ENCODE results near the gene TPSB2.

Gene TPSB2

GRCh38 chr16:1214719-1215118, 15.3 kb downstream of the TPSB2 start:
- Mint-ChIP-seq H3K36me3 (ENCODE audit: low read depth) (no peaks in the 10 kb centered on the region), H3K27ac (no peak overlapping the region), H3K4me3 (no peak overlapping the region), H3K27me3 (no peaks in the 10 kb centered on the region), H3K4me1 (ENCODE audit: low read depth) (no peaks in the 10 kb centered on the region), H3K9me3 (no peaks in the 10 kb centered on the region)
- intact Hi-C loops (cut with micrococcal nuclease) = no loop called here

GRCh38 chr16:1213796-1214372, 16.1 kb downstream of the TPSB2 start:
- no peaks in the 10 kb centered on the region for H3K4me1 Mint-ChIP-seq (ENCODE audit: low read depth)
- intact Hi-C loops (cut with micrococcal nuclease) = no loop called here
- H3K36me3 Mint-ChIP-seq (ENCODE audit: low read depth) = no peaks in the 10 kb centered on the region
- H3K9me3 Mint-ChIP-seq = no peaks in the 10 kb centered on the region
- H3K4me3 Mint-ChIP-seq = no peak overlapping the region
- no peaks in the 10 kb centered on the region for H3K27me3 Mint-ChIP-seq
- no peak overlapping the region for H3K27ac Mint-ChIP-seq

GRCh38 chr16:1213231-1213630, 16.8 kb downstream of the TPSB2 start:
- Mint-ChIP-seq H3K27ac (no peak overlapping the region), H3K4me1 (ENCODE audit: low read depth) (no peaks in the 10 kb centered on the region), H3K36me3 (ENCODE audit: low read depth) (no peaks in the 10 kb centered on the region), H3K4me3 (no peak overlapping the region), H3K9me3 (no peaks in the 10 kb centered on the region), H3K27me3 (no peaks in the 10 kb centered on the region)
- intact Hi-C loops (cut with micrococcal nuclease) = no loop called here

GRCh38 chr16:1212616-1213194, 17.3 kb downstream of the TPSB2 start:
- no peaks in the 10 kb centered on the region for H3K4me1 Mint-ChIP-seq (ENCODE audit: low read depth)
- no peaks in the 10 kb centered on the region for H3K27me3 Mint-ChIP-seq
- no peak overlapping the region for H3K27ac Mint-ChIP-seq
- H3K36me3 Mint-ChIP-seq (ENCODE audit: low read depth) = no peaks in the 10 kb centered on the region
- H3K4me3 Mint-ChIP-seq = no peak overlapping the region
- H3K9me3 Mint-ChIP-seq = no peaks in the 10 kb centered on the region
- intact Hi-C loops (cut with micrococcal nuclease) = no loop called here

GRCh38 chr16:1211451-1212268, 18.3 kb downstream of the TPSB2 start:
- intact Hi-C loops (cut with micrococcal nuclease) = no loop called here
- H3K27ac Mint-ChIP-seq = no peak overlapping the region
- no peaks in the 10 kb centered on the region for H3K27me3 Mint-ChIP-seq
- no peaks in the 10 kb centered on the region for H3K4me1 Mint-ChIP-seq (ENCODE audit: low read depth)
- no peaks in the 10 kb centered on the region for H3K9me3 Mint-ChIP-seq
- H3K4me3 Mint-ChIP-seq = no peak overlapping the region
- no peaks in the 10 kb centered on the region for H3K36me3 Mint-ChIP-seq (ENCODE audit: low read depth)

GRCh38 chr16:1210461-1210860, 19.5 kb downstream of the TPSB2 start:
- H3K9me3 Mint-ChIP-seq = no peaks in the 10 kb centered on the region

DNA sequence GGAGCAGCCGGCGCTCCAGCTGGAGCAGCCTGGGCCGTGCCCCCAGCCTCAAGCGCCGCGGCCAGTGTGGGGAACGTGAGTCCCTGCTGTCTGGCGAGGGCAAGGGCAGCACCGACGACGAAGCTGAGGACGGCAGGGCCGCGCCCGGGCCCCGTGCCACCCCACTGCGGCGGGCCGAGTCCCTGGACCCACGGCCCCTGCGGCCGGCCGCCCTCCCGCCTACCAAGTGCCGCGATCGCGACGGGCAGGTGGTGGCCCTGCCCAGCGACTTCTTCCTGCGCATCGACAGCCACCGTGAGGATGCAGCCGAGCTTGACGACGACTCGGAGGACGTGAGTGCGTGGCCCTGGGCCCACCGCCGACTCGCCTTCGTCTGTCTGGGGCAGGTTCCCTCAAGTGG, 20.9 kb downstream of the TPSB2 start:
- no peak overlapping the region for H3K4me3 Mint-ChIP-seq
- intact Hi-C loops (cut with micrococcal nuclease) = no loop called here
- no peaks in the 10 kb centered on the region for H3K9me3 Mint-ChIP-seq
- H3K4me1 Mint-ChIP-seq (ENCODE audit: low read depth) = no peaks in the 10 kb centered on the region
- no peaks in the 10 kb centered on the region for H3K27me3 Mint-ChIP-seq
- no peaks in the 10 kb centered on the region for H3K36me3 Mint-ChIP-seq (ENCODE audit: low read depth)
- no peak overlapping the region for H3K27ac Mint-ChIP-seq

More at GRCh38 chr16:1210461-1210860, 19.5 kb downstream of the TPSB2 start:
- H3K27ac Mint-ChIP-seq = no peak overlapping the region
- no peaks in the 10 kb centered on the region for H3K4me1 Mint-ChIP-seq (ENCODE audit: low read depth)
- intact Hi-C loops (cut with micrococcal nuclease) = no loop called here
- no peaks in the 10 kb centered on the region for H3K27me3 Mint-ChIP-seq
- H3K36me3 Mint-ChIP-seq (ENCODE audit: low read depth) = no peaks in the 10 kb centered on the region
- H3K4me3 Mint-ChIP-seq = no peak overlapping the region

DNA sequence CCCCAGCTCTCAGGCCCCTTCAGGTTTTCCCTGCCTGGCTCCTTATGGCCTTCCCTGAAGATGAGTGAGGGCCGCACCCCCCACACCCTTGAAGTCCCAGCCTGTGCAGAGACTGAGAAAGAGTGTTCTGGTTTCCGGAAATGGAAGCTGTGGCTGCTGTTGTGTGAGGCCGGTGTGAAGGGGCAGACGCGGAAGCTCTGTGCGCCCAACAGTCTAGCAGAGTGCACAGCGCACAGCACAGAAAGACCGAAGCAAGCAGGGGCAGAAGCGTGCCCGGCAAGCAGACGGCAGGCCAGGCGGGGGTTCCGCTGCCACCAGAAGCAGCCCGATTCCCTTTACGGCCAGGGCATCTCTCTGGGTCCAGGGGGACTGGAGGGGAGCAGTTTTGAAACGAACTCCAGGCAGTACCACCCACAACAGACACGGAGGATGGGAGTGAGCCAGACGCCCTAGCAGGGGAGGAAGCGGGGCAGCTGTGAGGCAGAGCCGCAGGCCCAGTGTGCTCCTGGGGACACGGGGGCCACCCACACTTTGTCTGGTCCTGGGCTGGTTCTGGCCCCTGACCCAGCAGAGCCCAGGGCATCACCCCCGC, 21.6 kb downstream of the TPSB2 start:
- Mint-ChIP-seq H3K4me3 (no peak overlapping the region), H3K36me3 (ENCODE audit: low read depth) (no peaks in the 10 kb centered on the region), H3K9me3 (no peaks in the 10 kb centered on the region), H3K27ac (no peak overlapping the region), H3K27me3 (no peaks in the 10 kb centered on the region), H3K4me1 (ENCODE audit: low read depth) (no peaks in the 10 kb centered on the region)
- intact Hi-C loops (cut with micrococcal nuclease) = no loop called here

- no peaks in the 10 kb centered on the region for H3K4me1 Mint-ChIP-seq (ENCODE audit: low read depth)
- H3K4me3 Mint-ChIP-seq = no peak overlapping the region
- H3K27ac Mint-ChIP-seq = no peak overlapping the region
- H3K9me3 Mint-ChIP-seq = no peaks in the 10 kb centered on the region
- intact Hi-C loops (cut with micrococcal nuclease) = no loop called here
- no peaks in the 10 kb centered on the region for H3K36me3 Mint-ChIP-seq (ENCODE audit: low read depth)
- H3K27me3 Mint-ChIP-seq = no peaks in the 10 kb centered on the region
These were observed 23.2 kb downstream of the TPSB2 start for GRCh38 chr16:1206786-1207185.

GRCh38 chr16:1206326-1206725, 23.7 kb downstream of the TPSB2 start:
- H3K27me3 Mint-ChIP-seq = no peaks in the 10 kb centered on the region
- no peaks in the 10 kb centered on the region for H3K36me3 Mint-ChIP-seq (ENCODE audit: low read depth)
- H3K9me3 Mint-ChIP-seq = no peaks in the 10 kb centered on the region

DNA sequence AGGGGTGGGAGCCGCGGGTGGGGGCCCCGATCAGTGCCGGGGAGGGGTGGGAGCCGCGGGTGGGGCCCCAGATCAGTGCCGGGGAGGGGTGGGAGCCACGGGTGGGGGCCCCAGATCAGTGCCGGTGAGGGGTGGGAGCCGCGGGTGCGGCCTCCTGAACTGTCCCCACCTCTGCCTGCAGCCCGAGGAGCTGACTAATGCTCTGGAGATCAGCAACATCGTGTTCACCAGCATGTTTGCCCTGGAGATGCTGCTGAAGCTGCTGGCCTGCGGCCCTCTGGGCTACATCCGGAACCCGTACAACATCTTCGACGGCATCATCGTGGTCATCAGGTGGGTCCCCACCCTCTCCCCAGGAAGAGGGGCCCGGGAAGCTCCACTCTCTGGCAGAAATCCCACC, 25.1 kb downstream of the TPSB2 start:
- Mint-ChIP-seq H3K27ac (no peak overlapping the region), H3K36me3 (ENCODE audit: low read depth) (no peaks in the 10 kb centered on the region), H3K27me3 (no peaks in the 10 kb centered on the region), H3K4me3 (no peak overlapping the region), H3K9me3 (peaks cover 3% of the 10 kb centered on the region), H3K4me1 (ENCODE audit: low read depth) (no peaks in the 10 kb centered on the region)
- intact Hi-C loops (cut with micrococcal nuclease) = no loop called here

More at GRCh38 chr16:1206326-1206725, 23.7 kb downstream of the TPSB2 start:
- intact Hi-C loops (cut with micrococcal nuclease) = no loop called here
- Mint-ChIP-seq H3K27ac (no peak overlapping the region), H3K4me1 (ENCODE audit: low read depth) (no peaks in the 10 kb centered on the region), H3K4me3 (no peak overlapping the region)

DNA sequence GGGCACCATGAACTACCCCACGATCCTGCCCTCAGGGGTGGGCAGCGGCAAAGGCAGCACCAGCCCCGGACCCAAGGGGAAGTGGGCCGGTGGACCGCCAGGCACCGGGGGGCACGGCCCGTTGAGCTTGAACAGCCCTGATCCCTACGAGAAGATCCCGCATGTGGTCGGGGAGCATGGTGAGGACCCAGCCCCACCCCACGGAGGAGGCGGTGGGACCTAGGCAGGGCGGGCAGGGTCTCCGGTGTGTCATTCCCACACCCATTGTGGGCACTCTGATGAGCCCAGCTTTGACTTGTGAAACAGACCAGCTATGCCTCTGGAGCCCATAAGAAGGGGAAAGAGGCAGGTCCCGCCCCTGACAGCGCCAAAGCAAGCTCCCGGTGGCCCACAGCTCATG, 27.7 kb downstream of the TPSB2 start:
- intact Hi-C loops (cut with micrococcal nuclease) = no loop called here
- Mint-ChIP-seq H3K9me3 (peaks cover 9% of the 10 kb centered on the region), H3K4me3 (no peak overlapping the region), H3K36me3 (ENCODE audit: low read depth) (no peaks in the 10 kb centered on the region), H3K27me3 (no peaks in the 10 kb centered on the region), H3K4me1 (ENCODE audit: low read depth) (no peaks in the 10 kb centered on the region), H3K27ac (no peak overlapping the region)

- no peak overlapping the region for H3K27ac Mint-ChIP-seq
- peaks cover 9% of the 10 kb centered on the region for H3K9me3 Mint-ChIP-seq
- no peaks in the 10 kb centered on the region for H3K36me3 Mint-ChIP-seq (ENCODE audit: low read depth)
- no peaks in the 10 kb centered on the region for H3K27me3 Mint-ChIP-seq
- intact Hi-C loops (cut with micrococcal nuclease) = no loop called here
- H3K4me3 Mint-ChIP-seq = no peak overlapping the region
- H3K4me1 Mint-ChIP-seq (ENCODE audit: low read depth) = no peaks in the 10 kb centered on the region
These were observed 28.5 kb downstream of the TPSB2 start for GRCh38 chr16:1201444-1201843.

DNA sequence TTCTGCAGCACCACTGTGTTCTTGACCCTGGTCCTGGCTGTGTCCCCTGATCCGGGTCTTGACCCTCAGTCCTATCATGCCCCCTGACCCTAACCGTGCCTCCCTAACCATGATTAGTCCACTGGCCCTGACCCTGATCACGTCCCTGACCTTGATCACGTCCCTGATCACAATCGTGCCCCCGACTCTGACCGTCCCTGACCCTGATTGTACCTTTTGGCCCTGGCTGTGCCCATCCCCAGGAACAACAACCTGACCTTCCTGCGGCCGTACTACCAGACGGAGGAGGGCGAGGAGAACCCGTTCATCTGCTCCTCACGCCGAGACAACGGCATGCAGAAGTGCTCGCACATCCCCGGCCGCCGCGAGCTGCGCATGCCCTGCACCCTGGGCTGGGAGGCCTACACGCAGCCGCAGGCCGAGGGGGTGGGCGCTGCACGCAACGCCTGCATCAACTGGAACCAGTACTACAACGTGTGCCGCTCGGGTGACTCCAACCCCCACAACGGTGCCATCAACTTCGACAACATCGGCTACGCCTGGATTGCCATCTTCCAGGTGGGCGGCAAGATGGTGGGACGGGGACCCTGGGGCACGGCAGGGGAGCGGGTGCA, 29.9 kb downstream of the TPSB2 start:
- Mint-ChIP-seq H3K9me3 (peaks cover 9% of the 10 kb centered on the region), H3K36me3 (ENCODE audit: low read depth) (no peaks in the 10 kb centered on the region), H3K4me1 (ENCODE audit: low read depth) (no peaks in the 10 kb centered on the region), H3K27me3 (no peaks in the 10 kb centered on the region), H3K27ac (no peak overlapping the region), H3K4me3 (no peak overlapping the region)
- intact Hi-C loops (cut with micrococcal nuclease) = no loop called here

Measured in dendritic cell treated with granulocyte-macrophage colony-stimulating factor and Interleukin-4, amounts not matched to agents 40 ng/mL and 50 ng/mL, for 4 days (primary cell).